B cell (primary cell): ENCODE data around the gene SIGLEC7.

Experiments used
- CTCF ChIP-seq: fragments of 200-600 bp; IDR thresholded peaks from one replicate; pipeline ENCODE4 v1.8.0; 2022; ENCODE audit warnings: antibody characterized with exemption, mild to moderate bottlenecking
- EZH2 ChIP-seq: IDR thresholded peaks from 2 replicates; pipeline ENCODE4 v1.6.1; 2012; ENCODE audit warnings: borderline replicate concordance, low read depth, mild to moderate bottlenecking, moderate library complexity, low read length; ENCODE audit not compliant: insufficient read depth, poor library complexity, severe bottlenecking

GRCh38 chr19:51147663-51148062, 5.6 kb downstream of the SIGLEC7 start:
- TF ChIP-seq CTCF (no peak), EZH2 (no peak)
